ENCODE results near the gene PTPRK.

DNA sequence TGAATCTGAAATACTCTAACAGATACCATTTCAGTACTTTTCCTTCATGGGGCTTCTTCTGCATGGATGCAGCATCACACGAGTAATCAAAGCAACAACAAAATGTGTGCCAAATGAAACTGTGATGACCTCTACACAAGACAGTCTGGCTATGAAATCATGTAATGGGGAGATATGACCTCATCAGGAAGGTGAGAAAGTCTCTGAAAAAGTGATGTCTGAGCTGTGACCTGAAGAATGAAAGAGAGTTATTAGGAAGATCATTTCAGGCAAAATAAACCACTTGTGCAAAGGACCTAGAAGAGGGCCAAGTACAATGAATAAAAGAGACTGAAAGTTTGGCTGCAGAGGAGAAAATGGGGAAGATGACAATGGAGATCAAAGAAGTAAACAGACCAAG is 182.8 kb downstream of the PTPRK start:
- TF ChIP-seq, protein P1, sequence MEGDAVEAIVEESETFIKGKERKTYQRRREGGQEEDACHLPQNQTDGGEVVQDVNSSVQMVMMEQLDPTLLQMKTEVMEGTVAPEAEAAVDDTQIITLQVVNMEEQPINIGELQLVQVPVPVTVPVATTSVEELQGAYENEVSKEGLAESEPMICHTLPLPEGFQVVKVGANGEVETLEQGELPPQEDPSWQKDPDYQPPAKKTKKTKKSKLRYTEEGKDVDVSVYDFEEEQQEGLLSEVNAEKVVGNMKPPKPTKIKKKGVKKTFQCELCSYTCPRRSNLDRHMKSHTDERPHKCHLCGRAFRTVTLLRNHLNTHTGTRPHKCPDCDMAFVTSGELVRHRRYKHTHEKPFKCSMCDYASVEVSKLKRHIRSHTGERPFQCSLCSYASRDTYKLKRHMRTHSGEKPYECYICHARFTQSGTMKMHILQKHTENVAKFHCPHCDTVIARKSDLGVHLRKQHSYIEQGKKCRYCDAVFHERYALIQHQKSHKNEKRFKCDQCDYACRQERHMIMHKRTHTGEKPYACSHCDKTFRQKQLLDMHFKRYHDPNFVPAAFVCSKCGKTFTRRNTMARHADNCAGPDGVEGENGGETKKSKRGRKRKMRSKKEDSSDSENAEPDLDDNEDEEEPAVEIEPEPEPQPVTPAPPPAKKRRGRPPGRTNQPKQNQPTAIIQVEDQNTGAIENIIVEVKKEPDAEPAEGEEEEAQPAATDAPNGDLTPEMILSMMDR (IDR thresholded peaks at IDR 0.05; ENCODE audit: low read depth, low read length, missing input control), result no peak
- TF ChIP-seq, protein P2, sequence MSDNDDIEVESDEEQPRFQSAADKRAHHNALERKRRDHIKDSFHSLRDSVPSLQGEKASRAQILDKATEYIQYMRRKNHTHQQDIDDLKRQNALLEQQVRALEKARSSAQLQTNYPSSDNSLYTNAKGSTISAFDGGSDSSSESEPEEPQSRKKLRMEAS (IDR thresholded peaks at IDR 0.05), result no peak
- no peak for TF ChIP-seq TAF1 (conservative IDR thresholded peaks at IDR 0.05)
- no peak for TF ChIP-seq RAD21 (IDR thresholded peaks at IDR 0.05)
- TF ChIP-seq JUND (IDR thresholded peaks at IDR 0.05), result no peak
- TF ChIP-seq, protein P3, sequence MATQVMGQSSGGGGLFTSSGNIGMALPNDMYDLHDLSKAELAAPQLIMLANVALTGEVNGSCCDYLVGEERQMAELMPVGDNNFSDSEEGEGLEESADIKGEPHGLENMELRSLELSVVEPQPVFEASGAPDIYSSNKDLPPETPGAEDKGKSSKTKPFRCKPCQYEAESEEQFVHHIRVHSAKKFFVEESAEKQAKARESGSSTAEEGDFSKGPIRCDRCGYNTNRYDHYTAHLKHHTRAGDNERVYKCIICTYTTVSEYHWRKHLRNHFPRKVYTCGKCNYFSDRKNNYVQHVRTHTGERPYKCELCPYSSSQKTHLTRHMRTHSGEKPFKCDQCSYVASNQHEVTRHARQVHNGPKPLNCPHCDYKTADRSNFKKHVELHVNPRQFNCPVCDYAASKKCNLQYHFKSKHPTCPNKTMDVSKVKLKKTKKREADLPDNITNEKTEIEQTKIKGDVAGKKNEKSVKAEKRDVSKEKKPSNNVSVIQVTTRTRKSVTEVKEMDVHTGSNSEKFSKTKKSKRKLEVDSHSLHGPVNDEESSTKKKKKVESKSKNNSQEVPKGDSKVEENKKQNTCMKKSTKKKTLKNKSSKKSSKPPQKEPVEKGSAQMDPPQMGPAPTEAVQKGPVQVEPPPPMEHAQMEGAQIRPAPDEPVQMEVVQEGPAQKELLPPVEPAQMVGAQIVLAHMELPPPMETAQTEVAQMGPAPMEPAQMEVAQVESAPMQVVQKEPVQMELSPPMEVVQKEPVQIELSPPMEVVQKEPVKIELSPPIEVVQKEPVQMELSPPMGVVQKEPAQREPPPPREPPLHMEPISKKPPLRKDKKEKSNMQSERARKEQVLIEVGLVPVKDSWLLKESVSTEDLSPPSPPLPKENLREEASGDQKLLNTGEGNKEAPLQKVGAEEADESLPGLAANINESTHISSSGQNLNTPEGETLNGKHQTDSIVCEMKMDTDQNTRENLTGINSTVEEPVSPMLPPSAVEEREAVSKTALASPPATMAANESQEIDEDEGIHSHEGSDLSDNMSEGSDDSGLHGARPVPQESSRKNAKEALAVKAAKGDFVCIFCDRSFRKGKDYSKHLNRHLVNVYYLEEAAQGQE (IDR thresholded peaks at IDR 0.05), result no peak
- no peak for TF ChIP-seq YY1 (IDR thresholded peaks at IDR 0.05)
- TF ChIP-seq, protein P4, sequence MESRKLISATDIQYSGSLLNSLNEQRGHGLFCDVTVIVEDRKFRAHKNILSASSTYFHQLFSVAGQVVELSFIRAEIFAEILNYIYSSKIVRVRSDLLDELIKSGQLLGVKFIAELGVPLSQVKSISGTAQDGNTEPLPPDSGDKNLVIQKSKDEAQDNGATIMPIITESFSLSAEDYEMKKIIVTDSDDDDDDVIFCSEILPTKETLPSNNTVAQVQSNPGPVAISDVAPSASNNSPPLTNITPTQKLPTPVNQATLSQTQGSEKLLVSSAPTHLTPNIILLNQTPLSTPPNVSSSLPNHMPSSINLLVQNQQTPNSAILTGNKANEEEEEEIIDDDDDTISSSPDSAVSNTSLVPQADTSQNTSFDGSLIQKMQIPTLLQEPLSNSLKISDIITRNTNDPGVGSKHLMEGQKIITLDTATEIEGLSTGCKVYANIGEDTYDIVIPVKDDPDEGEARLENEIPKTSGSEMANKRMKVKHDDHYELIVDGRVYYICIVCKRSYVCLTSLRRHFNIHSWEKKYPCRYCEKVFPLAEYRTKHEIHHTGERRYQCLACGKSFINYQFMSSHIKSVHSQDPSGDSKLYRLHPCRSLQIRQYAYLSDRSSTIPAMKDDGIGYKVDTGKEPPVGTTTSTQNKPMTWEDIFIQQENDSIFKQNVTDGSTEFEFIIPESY (IDR thresholded peaks at IDR 0.05), result no peak
- no peak for TF ChIP-seq EGR1 (IDR thresholded peaks at IDR 0.05; ENCODE audit: low read depth in 2 of 2)
- no peak for TF ChIP-seq HNF4G (IDR thresholded peaks at IDR 0.05)
- TF ChIP-seq SP1 (IDR thresholded peaks at IDR 0.05), result no peak
- TF ChIP-seq, protein P5, sequence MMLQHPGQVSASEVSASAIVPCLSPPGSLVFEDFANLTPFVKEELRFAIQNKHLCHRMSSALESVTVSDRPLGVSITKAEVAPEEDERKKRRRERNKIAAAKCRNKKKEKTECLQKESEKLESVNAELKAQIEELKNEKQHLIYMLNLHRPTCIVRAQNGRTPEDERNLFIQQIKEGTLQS (IDR thresholded peaks at IDR 0.05), result no peak
- no peak for TF ChIP-seq GABPA (IDR thresholded peaks at IDR 0.05 in 1 of 2, conservative IDR thresholded peaks at IDR 0.05 in 1 of 2)

All from liver (tissue), 3 donors.